Liver (tissue), 3 donors: ENCODE measurements around the gene ASMTL.

Experiments
- CTCF ChIP-seq: fragments of 150-350 bp; IDR thresholded peaks from 2 replicates; pipeline ENCODE4 v1.5.1; 2017; ENCODE audit warnings: improper control_type of control experiment, low read depth, low read length; ENCODE audit not compliant: missing input control
- EGR1 ChIP-seq, 2 donors: IDR thresholded peaks; 2 replicates each; pipeline ENCODE4 v1.6.1; 2016 to 2018; ENCODE audit warnings: antibody characterized with exemption in 2 of 2, low read depth in 2 of 2
- GABPA ChIP-seq, 2 donors: IDR thresholded peaks in 1 of 2; conservative IDR thresholded peaks in 1 of 2; 2 replicates each; pipeline ENCODE4 v1.6.1; 2016; ENCODE audit warnings: antibody characterized with exemption in 2 of 2, mild to moderate bottlenecking in 1 of 2, moderate library complexity in 1 of 2
- MAX ChIP-seq: IDR thresholded peaks from 2 replicates; pipeline ENCODE4 v1.6.1; 2016; ENCODE audit warnings: antibody characterized with exemption
- RXRA ChIP-seq, 2 donors: IDR thresholded peaks; 2 replicates each; pipeline ENCODE4 v1.6.1; 2017 to 2018; ENCODE audit warnings: antibody characterized with exemption in 2 of 2, mild to moderate bottlenecking in 1 of 2
- SP1 ChIP-seq: IDR thresholded peaks from 2 replicates; pipeline ENCODE4 v1.6.1; 2018; ENCODE audit warnings: antibody characterized with exemption, mild to moderate bottlenecking
- TAF1 ChIP-seq: conservative IDR thresholded peaks from 2 replicates; pipeline ENCODE4 v1.6.1; 2016; ENCODE audit warnings: antibody characterized with exemption, mild to moderate bottlenecking
- YY1 ChIP-seq: IDR thresholded peaks from 2 replicates; pipeline ENCODE4 v1.6.1; 2016; ENCODE audit warnings: antibody characterized with exemption, mild to moderate bottlenecking
- ZBTB33 ChIP-seq: IDR thresholded peaks from 2 replicates; pipeline ENCODE4 v1.6.1; 2016; ENCODE audit warnings: antibody characterized with exemption
- donor health status: healthy.
- donor health status: healthy.

GRCh38 chrX:1387141-1387776, 65.5 kb downstream of the ASMTL start:
- TF ChIP-seq GABPA (IDR thresholded peaks at IDR 0.05 in 1 of 2, conservative IDR thresholded peaks at IDR 0.05 in 1 of 2) (no peak), MAX (no peak), SP1 (no peak), TAF1 (no peak), YY1 (no peak), ZBTB33 (no peak), CTCF (no peak), RXRA (IDR thresholded peaks at IDR 0.05) (no peak), EGR1 (IDR thresholded peaks at IDR 0.05; ENCODE audit: low read depth in 2 of 2) (no peak)
